HG02610 (cell line): ENCODE measurements around the gene STAC2.
"Not testable (repeated sequence)": the region's sequence is repeated elsewhere in the genome, so short reads cannot be mapped to it uniquely, and the experiment has no call there.

Source experiments
- ATAC-seq: cut with Tn5 transposase; IDR thresholded peaks from one replicate; pipeline ENCODE4 v1.9.1; 2021; ENCODE audit warnings: mild to moderate bottlenecking, moderate library complexity; ENCODE audit not compliant: unreplicated experiment

The STAC2 gene

DNA sequence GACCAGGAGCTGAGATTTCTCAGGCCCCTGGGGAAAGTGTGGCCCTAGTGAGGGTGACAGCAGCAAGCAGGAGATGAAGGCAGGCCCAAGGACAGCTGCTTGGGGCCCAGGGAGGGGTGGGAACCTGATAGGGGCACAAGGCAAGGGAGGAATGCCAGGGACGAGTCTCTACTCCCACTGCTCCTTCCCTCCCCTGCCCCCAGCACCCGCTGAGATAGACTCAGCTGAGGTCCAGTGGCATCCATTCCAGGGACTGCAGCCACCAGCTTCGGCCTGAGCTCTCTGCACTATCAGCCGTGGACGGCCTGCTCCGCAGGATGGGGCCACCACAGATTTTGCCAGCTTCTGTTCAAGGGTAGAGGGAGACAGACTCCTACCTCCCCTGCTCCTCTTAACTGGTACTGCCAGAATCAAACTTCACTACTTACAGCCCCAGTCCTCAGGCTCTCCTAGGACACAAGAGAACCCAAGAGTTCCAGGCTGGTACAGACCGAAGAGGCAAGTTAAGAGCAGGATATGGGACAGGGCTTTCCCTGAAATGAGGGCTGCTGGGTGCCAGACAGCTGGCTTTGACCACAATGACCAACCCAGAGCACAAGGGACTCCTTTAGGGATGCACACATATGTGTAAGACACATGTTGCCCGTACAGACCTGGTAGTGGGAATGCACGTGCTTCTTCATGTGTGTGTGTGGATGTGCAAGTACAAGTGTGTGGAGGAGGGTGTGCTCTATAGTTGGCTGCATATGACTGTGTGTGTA lies 33.8 kb downstream of the STAC2 start:
- ATAC-seq: no peak

GRCh38 chr17:39187152-39187830 lies 38.5 kb downstream of the STAC2 start:
- ATAC-seq: no peak

GRCh38 chr17:39186481-39187002 lies 39.2 kb downstream of the STAC2 start:
- ATAC-seq: no peak

GRCh38 chr17:39183720-39184119 lies 42.0 kb downstream of the STAC2 start:
- no peak for ATAC-seq

DNA sequence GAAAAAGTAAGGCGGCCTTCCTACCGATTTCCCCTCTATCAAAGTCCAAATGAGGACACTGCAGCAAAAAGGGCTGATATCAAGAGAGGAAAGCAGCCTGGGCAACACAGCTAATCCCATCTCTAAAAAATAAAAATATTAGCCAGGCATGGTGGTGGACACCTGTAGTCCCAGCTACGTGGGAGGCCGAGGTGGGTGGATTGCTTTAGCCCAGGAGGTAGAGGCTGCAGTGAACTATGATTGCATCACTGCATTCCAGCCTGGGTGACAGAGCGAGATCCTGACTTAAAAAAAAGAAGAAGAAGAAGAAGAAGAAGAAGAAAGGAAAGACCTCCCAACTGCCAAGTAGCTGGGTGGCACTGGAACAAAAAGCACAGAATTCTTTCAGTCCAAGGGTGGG lies 42.7 kb downstream of the STAC2 start:
- no peak for ATAC-seq

DNA sequence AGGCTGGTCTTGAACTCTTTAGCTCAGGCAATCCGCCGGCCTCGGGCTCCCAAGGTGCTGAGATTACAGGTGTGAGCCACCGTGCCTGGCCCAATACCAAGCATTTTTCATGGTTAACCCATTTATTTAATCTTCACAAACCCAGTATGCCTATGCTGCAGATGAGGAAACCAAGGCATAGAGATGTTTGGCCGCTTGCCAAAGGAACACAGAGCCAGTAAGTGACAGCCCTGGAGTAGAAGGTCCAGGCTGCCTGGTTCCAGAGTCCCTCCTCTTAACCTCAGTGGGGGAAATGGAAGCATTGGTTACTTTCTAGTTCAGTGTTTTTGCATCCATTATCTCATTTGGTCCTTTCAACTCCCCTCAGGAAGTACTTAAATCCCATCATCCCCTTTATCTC lies 44.4 kb downstream of the STAC2 start:
- ATAC-seq: no peak

DNA sequence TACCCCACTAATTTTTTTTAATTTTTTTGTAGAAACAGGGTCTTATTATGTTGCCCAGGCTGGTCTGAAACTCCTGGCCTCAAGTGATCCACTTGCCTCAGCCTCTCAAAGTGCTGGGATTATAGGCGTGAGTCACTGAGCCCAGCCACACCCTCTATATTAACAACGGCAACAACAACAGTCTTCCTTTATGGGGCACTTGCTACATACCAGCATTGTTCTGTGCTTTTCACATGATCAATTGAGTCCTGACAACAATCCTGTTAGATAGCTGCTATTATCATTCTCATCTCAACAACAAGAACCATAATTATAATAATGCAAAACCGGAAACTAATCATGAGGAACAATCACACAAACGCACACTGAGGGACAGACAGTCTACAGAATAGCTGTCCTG lies 47.2 kb downstream of the STAC2 start:
- no peak for ATAC-seq

GRCh38 chr17:39177256-39177655 lies 48.5 kb downstream of the STAC2 start:
- no peak for ATAC-seq

DNA sequence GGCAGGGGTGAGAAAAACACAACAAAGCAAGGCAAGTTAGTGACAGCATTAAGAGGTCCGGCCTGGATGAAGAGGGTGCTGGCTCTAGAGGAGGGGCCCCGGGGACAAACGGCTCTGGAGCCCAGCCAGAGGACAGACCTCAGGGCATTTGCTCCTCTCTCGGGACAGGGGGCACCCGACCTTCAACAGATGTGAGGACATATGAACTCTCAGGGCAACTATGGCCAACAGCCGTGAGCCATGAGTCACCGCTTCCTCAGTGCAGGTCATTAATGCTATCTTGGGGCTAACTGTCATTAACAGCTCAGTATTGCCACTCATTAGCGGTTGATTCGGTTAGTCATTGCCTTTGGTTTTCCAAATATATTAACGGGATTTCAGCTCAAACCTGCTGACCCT lies 50.1 kb downstream of the STAC2 start:
- ATAC-seq: no peak

GRCh38 chr17:39174920-39175694 lies 50.6 kb downstream of the STAC2 start:
- no peak for ATAC-seq

GRCh38 chr17:39173526-39174274 lies 52.0 kb downstream of the STAC2 start:
- no peak for ATAC-seq

GRCh38 chr17:39173080-39173479 lies 52.7 kb downstream of the STAC2 start:
- ATAC-seq: no peak

DNA sequence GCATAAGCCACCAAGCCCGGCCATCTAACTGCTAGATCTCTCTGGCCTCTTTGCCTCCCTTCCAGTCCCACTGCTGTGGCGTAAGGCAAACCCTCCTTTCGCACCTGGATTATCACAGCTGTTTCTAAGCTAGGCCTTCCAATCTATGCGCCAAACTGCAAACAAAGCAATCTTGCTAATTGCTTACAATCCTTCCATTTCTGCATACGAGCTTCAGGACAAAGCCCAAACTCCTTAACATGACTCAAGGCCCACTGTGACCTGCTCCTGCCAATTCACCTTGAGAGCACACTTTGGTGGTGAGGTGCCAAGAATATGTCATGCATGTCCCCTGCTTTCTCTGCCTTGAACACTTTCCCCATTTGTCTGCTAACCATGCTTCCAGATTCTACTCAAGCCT lies 53.8 kb downstream of the STAC2 start:
- ATAC-seq: no peak

DNA sequence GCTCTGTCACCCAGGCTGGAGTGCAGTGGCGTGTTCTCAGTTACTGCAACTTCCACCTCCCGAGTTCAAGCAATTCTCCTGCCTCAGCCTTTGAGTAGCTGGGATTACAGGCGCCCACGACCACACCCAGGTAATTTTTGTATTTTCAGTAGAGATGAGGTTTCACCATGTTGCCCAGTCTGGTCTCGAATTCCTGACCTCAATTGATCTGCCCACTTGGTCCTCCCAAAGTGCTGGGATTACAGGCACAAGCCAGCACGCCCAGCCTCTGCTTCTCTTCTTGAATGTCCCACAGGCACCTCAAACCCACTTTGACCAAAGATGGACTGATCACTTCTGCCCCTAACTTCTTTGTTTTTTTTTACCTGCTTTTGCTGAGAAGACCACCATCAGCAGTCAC lies 55.2 kb downstream of the STAC2 start:
- no peak for ATAC-seq

GRCh38 chr17:39170109-39170508 lies 55.6 kb downstream of the STAC2 start:
- ATAC-seq: no peak

DNA sequence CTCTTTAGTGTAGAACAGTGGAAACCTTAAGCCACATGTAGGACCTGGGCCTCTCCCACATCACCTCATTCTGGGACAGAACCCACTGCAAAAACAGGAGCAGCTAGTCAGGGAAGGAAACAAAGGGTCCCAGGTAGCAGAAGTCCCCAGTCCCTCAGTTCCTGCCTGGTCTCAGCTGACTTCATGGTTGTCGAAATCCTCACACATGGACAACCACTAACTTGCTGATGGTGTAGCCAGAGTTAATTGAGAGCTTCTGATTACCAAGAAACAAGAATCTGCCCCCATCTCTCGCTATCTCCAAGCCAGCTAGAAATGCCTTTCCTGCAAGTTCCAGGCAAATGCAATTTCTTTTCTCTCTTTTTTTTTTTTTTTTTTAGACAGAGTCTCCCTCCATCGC lies 56.2 kb downstream of the STAC2 start:
- ATAC-seq: no peak

- ATAC-seq: no peak
Measured at GRCh38 chr17:39169101-39169500, 56.6 kb downstream of the STAC2 start.

GRCh38 chr17:39168503-39168902 lies 57.2 kb downstream of the STAC2 start:
- not testable (repeated sequence) for ATAC-seq

DNA sequence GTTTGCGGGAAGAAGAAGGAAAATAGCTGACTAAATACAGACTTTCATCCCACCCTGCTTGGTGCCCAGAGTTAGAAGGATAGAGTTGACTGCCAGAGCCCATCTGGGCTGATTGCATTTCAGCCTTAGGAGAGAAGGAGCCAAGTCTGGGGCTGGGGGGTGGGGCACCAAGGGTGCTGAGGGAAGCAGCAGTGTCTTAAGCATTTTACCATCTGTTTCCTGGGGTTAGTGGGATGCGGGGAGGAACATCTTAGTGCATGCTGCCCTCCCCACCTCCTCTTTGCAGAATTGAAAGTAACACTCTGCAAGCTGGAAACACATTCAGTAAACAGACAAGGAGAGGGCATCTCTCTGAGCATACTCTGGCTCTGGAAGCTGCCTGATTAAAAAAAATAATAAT lies 58.3 kb downstream of the STAC2 start:
- no peak for ATAC-seq

GRCh38 chr17:39166437-39167335 lies 59.1 kb downstream of the STAC2 start:
- ATAC-seq: no peak
